Measurements from ENCODE around the gene RASGEF1C.

RASGEF1C gene

GRCh38 chr5:180072556-180072955 lies 136.5 kb downstream of the RASGEF1C start:
- Histone ChIP-seq H3K4me3 (ENCODE audit: low read depth in 1 of 2, low read length in 2 of 2) (no peak overlapping the region), H3K9ac (ENCODE audit: low read length) (no peak overlapping the region), H3K27me3 (ENCODE audit: control insufficient read depth in 1 of 2, insufficient read depth in 2 of 2, low read length in 2 of 2) (no peaks in the 10 kb centered on the region), H3K9me3 (ENCODE audit: low read length) (no peaks in the 10 kb centered on the region), H3K27ac (ENCODE audit: low read depth, low read length) (no peak overlapping the region), H3K36me3 (ENCODE audit: insufficient read depth, low read length) (no peaks in the 10 kb centered on the region), H3K4me1 (ENCODE audit: insufficient read depth, low read length) (peaks cover 27% of the 10 kb centered on the region)

- Histone ChIP-seq H3K4me3 (ENCODE audit: low read depth in 1 of 2, low read length in 2 of 2) (no peak overlapping the region), H3K9me3 (ENCODE audit: low read length) (no peaks in the 10 kb centered on the region), H3K4me1 (ENCODE audit: insufficient read depth, low read length) (peaks cover 28% of the 10 kb centered on the region), H3K36me3 (ENCODE audit: insufficient read depth, low read length) (no peaks in the 10 kb centered on the region), H3K27ac (ENCODE audit: low read depth, low read length) (peak overlapping the region; percentile 4), H3K27me3 (ENCODE audit: control insufficient read depth in 1 of 2, insufficient read depth in 2 of 2, low read length in 2 of 2) (no peaks in the 10 kb centered on the region), H3K9ac (ENCODE audit: low read length) (no peak overlapping the region)
These were observed 136.8 kb downstream of the RASGEF1C start for GRCh38 chr5:180072256-180072548.

GRCh38 chr5:180071531-180072255 lies 137.3 kb downstream of the RASGEF1C start, which contains the start of gene RNF130:
RNF130 (minus strand) TSS chr5:180071759; CDS start chr5:180071702, 57 bp downstream.
- Histone ChIP-seq H3K9ac (ENCODE audit: low read length) (peak within 1 kb of the TSS; percentile 21), H3K27me3 (ENCODE audit: control insufficient read depth in 1 of 2, insufficient read depth in 2 of 2, low read length in 2 of 2) (no peaks in the 10 kb centered on the region), H3K4me1 (ENCODE audit: insufficient read depth, low read length) (peaks cover 28% of the 10 kb centered on the region), H3K36me3 (ENCODE audit: insufficient read depth, low read length) (no peaks in the 10 kb centered on the region), H3K4me3 (ENCODE audit: low read depth in 1 of 2, low read length in 2 of 2) (peak within 1 kb of the TSS; percentile 58 to 81), H3K9me3 (ENCODE audit: low read length) (no peaks in the 10 kb centered on the region), H3K27ac (ENCODE audit: low read depth, low read length) (peak within 1 kb of the TSS; percentile 78)

- no peaks in the 10 kb centered on the region for H3K27me3 ChIP-seq (ENCODE audit: control insufficient read depth in 1 of 2, insufficient read depth in 2 of 2, low read length in 2 of 2)
- no peaks in the 10 kb centered on the region for H3K9me3 ChIP-seq (ENCODE audit: low read length)
- H3K4me1 ChIP-seq (ENCODE audit: insufficient read depth, low read length), result peaks cover 28% of the 10 kb centered on the region
- peak overlapping the region; percentile 51 to 81 for H3K4me3 ChIP-seq (ENCODE audit: low read depth in 1 of 2, low read length in 2 of 2)
- peak overlapping the region; percentile 21 for H3K9ac ChIP-seq (ENCODE audit: low read length)
- H3K27ac ChIP-seq (ENCODE audit: low read depth, low read length), result peak overlapping the region; percentile 77
- H3K36me3 ChIP-seq (ENCODE audit: insufficient read depth, low read length), result no peaks in the 10 kb centered on the region
These were observed 138.1 kb downstream of the RASGEF1C start for GRCh38 chr5:180070756-180071530.

GRCh38 chr5:180069589-180070247 lies 139.3 kb downstream of the RASGEF1C start:
- peak overlapping the region; percentile 51 to 81 for H3K4me3 ChIP-seq (ENCODE audit: low read depth in 1 of 2, low read length in 2 of 2)
- peaks cover 28% of the 10 kb centered on the region for H3K4me1 ChIP-seq (ENCODE audit: insufficient read depth, low read length)
- H3K27ac ChIP-seq (ENCODE audit: low read depth, low read length), result no peak overlapping the region

GRCh38 chr5:180068519-180069090 lies 140.4 kb downstream of the RASGEF1C start:
- Histone ChIP-seq H3K4me3 (ENCODE audit: low read depth in 1 of 2, low read length in 2 of 2) (no peak overlapping the region), H3K36me3 (ENCODE audit: insufficient read depth, low read length) (no peaks in the 10 kb centered on the region), H3K9me3 (ENCODE audit: low read length) (no peaks in the 10 kb centered on the region), H3K9ac (ENCODE audit: low read length) (no peak overlapping the region), H3K4me1 (ENCODE audit: insufficient read depth, low read length) (peaks cover 28% of the 10 kb centered on the region), H3K27me3 (ENCODE audit: control insufficient read depth in 1 of 2, insufficient read depth in 2 of 2, low read length in 2 of 2) (no peaks in the 10 kb centered on the region), H3K27ac (ENCODE audit: low read depth, low read length) (no peak overlapping the region)

More at GRCh38 chr5:180069589-180070247, 139.3 kb downstream of the RASGEF1C start:
- Histone ChIP-seq H3K9me3 (ENCODE audit: low read length) (no peaks in the 10 kb centered on the region), H3K27me3 (ENCODE audit: control insufficient read depth in 1 of 2, insufficient read depth in 2 of 2, low read length in 2 of 2) (no peaks in the 10 kb centered on the region), H3K36me3 (ENCODE audit: insufficient read depth, low read length) (no peaks in the 10 kb centered on the region), H3K9ac (ENCODE audit: low read length) (no peak overlapping the region)

- no peak overlapping the region for H3K9ac ChIP-seq (ENCODE audit: low read length)
- no peak overlapping the region for H3K4me3 ChIP-seq (ENCODE audit: low read depth in 1 of 2, low read length in 2 of 2)
- no peak overlapping the region for H3K27ac ChIP-seq (ENCODE audit: low read depth, low read length)
- H3K27me3 ChIP-seq (ENCODE audit: control insufficient read depth in 1 of 2, insufficient read depth in 2 of 2, low read length in 2 of 2), result no peaks in the 10 kb centered on the region
- H3K36me3 ChIP-seq (ENCODE audit: insufficient read depth, low read length), result no peaks in the 10 kb centered on the region
- H3K9me3 ChIP-seq (ENCODE audit: low read length), result no peaks in the 10 kb centered on the region
- H3K4me1 ChIP-seq (ENCODE audit: insufficient read depth, low read length), result peaks cover 28% of the 10 kb centered on the region
These were observed 141.0 kb downstream of the RASGEF1C start for GRCh38 chr5:180067986-180068385.

- H3K27ac ChIP-seq (ENCODE audit: low read depth, low read length), result no peak overlapping the region
- H3K4me1 ChIP-seq (ENCODE audit: insufficient read depth, low read length), result no peaks in the 10 kb centered on the region
- H3K36me3 ChIP-seq (ENCODE audit: insufficient read depth, low read length), result no peaks in the 10 kb centered on the region
- H3K9ac ChIP-seq (ENCODE audit: low read length), result no peak overlapping the region
- no peaks in the 10 kb centered on the region for H3K27me3 ChIP-seq (ENCODE audit: control insufficient read depth in 1 of 2, insufficient read depth in 2 of 2, low read length in 2 of 2)
- H3K9me3 ChIP-seq (ENCODE audit: low read length), result no peaks in the 10 kb centered on the region
- H3K4me3 ChIP-seq (ENCODE audit: low read depth in 1 of 2, low read length in 2 of 2), result no peak overlapping the region
These were observed 148.8 kb downstream of the RASGEF1C start for GRCh38 chr5:180060192-180060591.

- Histone ChIP-seq H3K9me3 (ENCODE audit: low read length) (no peaks in the 10 kb centered on the region), H3K27ac (ENCODE audit: low read depth, low read length) (no peak overlapping the region), H3K36me3 (ENCODE audit: insufficient read depth, low read length) (no peaks in the 10 kb centered on the region), H3K4me1 (ENCODE audit: insufficient read depth, low read length) (no peaks in the 10 kb centered on the region), H3K4me3 (ENCODE audit: low read depth in 1 of 2, low read length in 2 of 2) (no peak overlapping the region), H3K27me3 (ENCODE audit: control insufficient read depth in 1 of 2, insufficient read depth in 2 of 2, low read length in 2 of 2) (no peaks in the 10 kb centered on the region), H3K9ac (ENCODE audit: low read length) (no peak overlapping the region)
These were observed 149.7 kb downstream of the RASGEF1C start for GRCh38 chr5:180059326-180059725.

GRCh38 chr5:180056153-180056552 lies 152.9 kb downstream of the RASGEF1C start:
- Histone ChIP-seq H3K27me3 (ENCODE audit: control insufficient read depth in 1 of 2, insufficient read depth in 2 of 2, low read length in 2 of 2) (no peaks in the 10 kb centered on the region), H3K27ac (ENCODE audit: low read depth, low read length) (no peak overlapping the region), H3K9me3 (ENCODE audit: low read length) (no peaks in the 10 kb centered on the region), H3K4me3 (ENCODE audit: low read depth in 1 of 2, low read length in 2 of 2) (no peak overlapping the region), H3K9ac (ENCODE audit: low read length) (no peak overlapping the region), H3K36me3 (ENCODE audit: insufficient read depth, low read length) (no peaks in the 10 kb centered on the region), H3K4me1 (ENCODE audit: insufficient read depth, low read length) (peaks cover 19% of the 10 kb centered on the region)

GRCh38 chr5:180054226-180054625 lies 154.8 kb downstream of the RASGEF1C start:
- no peaks in the 10 kb centered on the region for H3K9me3 ChIP-seq (ENCODE audit: low read length)
- no peaks in the 10 kb centered on the region for H3K36me3 ChIP-seq (ENCODE audit: insufficient read depth, low read length)
- peaks cover 25% of the 10 kb centered on the region for H3K4me1 ChIP-seq (ENCODE audit: insufficient read depth, low read length)
- no peak overlapping the region for H3K9ac ChIP-seq (ENCODE audit: low read length)
- H3K27me3 ChIP-seq (ENCODE audit: control insufficient read depth in 1 of 2, insufficient read depth in 2 of 2, low read length in 2 of 2), result no peaks in the 10 kb centered on the region
- no peak overlapping the region for H3K4me3 ChIP-seq (ENCODE audit: low read depth in 1 of 2, low read length in 2 of 2)
- no peak overlapping the region for H3K27ac ChIP-seq (ENCODE audit: low read depth, low read length)
